GM12878 (cell line): Measurements from ENCODE around the gene DNAJB8.

Experiments
- ATF2 ChIP-seq: IDR thresholded peaks from 2 replicates; pipeline ENCODE4 v1.6.1; 2012; ENCODE audit warnings: low read length, inconsistent platforms
- BRCA1 ChIP-seq: IDR thresholded peaks from 2 replicates; pipeline ENCODE4 v1.6.1; 2011; ENCODE audit warnings: low read depth, low read length, improper control_type of control experiment
- CTCF ChIP-seq, 3 experiments: IDR thresholded peaks in 2 of 3; conservative IDR thresholded peaks in 1 of 3; 2 replicates each; pipeline ENCODE4 v1.5.1; 2011; ENCODE audit warnings: low read depth in 3 of 3, low read length in 3 of 3, mild to moderate bottlenecking in 3 of 3, control low read depth in 2 of 3, moderate library complexity in 2 of 3, inconsistent platforms in 1 of 3, mixed read lengths in 1 of 3; ENCODE audit not compliant: control insufficient read depth in 2 of 3, insufficient read depth in 1 of 3; ENCODE audit errors: extremely low read depth in 1 of 3
- GATAD2B ChIP-seq: fragments of 450-650 bp; conservative IDR thresholded peaks from 2 replicates; pipeline ENCODE4 v1.6.1; 2017; ENCODE audit warnings: low read depth, mild to moderate bottlenecking, moderate library complexity
- MYC ChIP-seq: IDR thresholded peaks from 2 replicates; pipeline ENCODE4 v1.6.1; 2011; ENCODE audit warnings: mild to moderate bottlenecking, low read length, moderate library complexity, inconsistent platforms; ENCODE audit not compliant: insufficient read depth, insufficient replicate concordance, insufficient read length, severe bottlenecking
- NFYB ChIP-seq: IDR thresholded peaks from 2 replicates; pipeline ENCODE4 v1.6.1; 2011; ENCODE audit warnings: low read depth, mild to moderate bottlenecking, low read length, improper control_type of control experiment, moderate library complexity; ENCODE audit not compliant: insufficient read depth
- PAX8 ChIP-seq: fragments of 450-650 bp; IDR thresholded peaks from 2 replicates; pipeline ENCODE4 v1.6.1; 2017; ENCODE audit warnings: mild to moderate bottlenecking, moderate library complexity
- POLR2A ChIP-seq: IDR thresholded peaks from 2 replicates; pipeline ENCODE4 v1.6.1; 2011; ENCODE audit warnings: low read depth, mild to moderate bottlenecking, low read length
- SMAD5 ChIP-seq: IDR thresholded peaks from 2 replicates; pipeline ENCODE4 v1.6.1; 2016; ENCODE audit warnings: antibody characterized with exemption, low read depth
- SRF ChIP-seq, 2 experiments: IDR thresholded peaks; 2 replicates each; pipeline ENCODE4 v1.6.1; 2011; ENCODE audit warnings: low read depth in 2 of 2, low read length in 2 of 2, mild to moderate bottlenecking in 1 of 2, moderate library complexity in 1 of 2

GRCh38 chr3:128424508-128425069 is 42.1 kb downstream of the DNAJB8 start:
- TF ChIP-seq SRF (IDR thresholded peaks at IDR 0.05; ENCODE audit: low read depth in 2 of 2, low read length in 2 of 2), result no peak
- TF ChIP-seq PAX8, result no peak
- no peak for TF ChIP-seq POLR2A
- no peak for TF ChIP-seq CTCF (IDR thresholded peaks at IDR 0.05 in 2 of 3, conservative IDR thresholded peaks at IDR 0.05 in 1 of 3; ENCODE audit: control insufficient read depth in 2 of 3, extremely low read depth in 1 of 3, insufficient read depth in 1 of 3, low read depth in 3 of 3, low read length in 3 of 3)
- no peak for TF ChIP-seq MYC
- TF ChIP-seq SMAD5, result no peak
- no peak for TF ChIP-seq GATAD2B
- no peak for TF ChIP-seq BRCA1
- TF ChIP-seq NFYB, result no peak
- no peak for TF ChIP-seq ATF2
